ENCODE measurements around the gene ZNF211.

ZNF211 gene

DNA sequence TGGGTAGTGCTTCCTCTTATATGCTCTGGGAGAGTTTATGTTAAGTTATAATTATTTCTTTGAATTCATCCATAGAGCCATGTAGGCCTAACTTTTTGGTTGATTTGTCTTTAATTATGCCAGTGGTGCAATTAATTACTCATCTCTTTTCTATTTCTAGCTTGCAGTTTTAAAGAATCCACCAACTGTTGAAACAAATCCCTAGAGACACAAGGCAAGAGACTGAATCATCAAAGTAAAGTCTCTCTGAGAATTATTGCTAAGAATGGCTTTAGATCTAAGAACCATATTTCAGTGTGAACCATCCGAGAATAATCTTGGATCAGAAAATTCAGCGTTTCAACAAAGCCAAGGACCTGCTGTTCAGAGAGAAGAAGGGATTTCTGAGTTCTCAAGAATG lies 42.9 kb downstream of the ZNF211 start:
- Histone ChIP-seq H3K9me2 (ENCODE audit: low read depth, low read length) (no peaks in the 10 kb centered on the region), H3K9me3 (ENCODE audit: low read length) (peaks cover 5% of the 10 kb centered on the region; the same call in 1 of the 2 replicates), H4K20me1 (ENCODE audit: insufficient read depth, low read length) (no peaks in the 10 kb centered on the region), H3K27ac (ENCODE audit: low read depth, low read length, poor library complexity, severe bottlenecking) (no peak overlapping the region), H3K79me2 (ENCODE audit: insufficient read depth, low read length) (no peaks in the 10 kb centered on the region), H3K4me1 (ENCODE audit: insufficient read depth, low read length, severe bottlenecking) (no peaks in the 10 kb centered on the region), H3K4me2 (ENCODE audit: low read length) (no peak overlapping the region), H3K27me3 (ENCODE audit: insufficient read depth, low read length) (no peaks in the 10 kb centered on the region), H3F3A (ENCODE audit: insufficient read depth, low read length) (no peaks in the 10 kb centered on the region), H3K4me3 (ENCODE audit: low read depth, low read length, poor library complexity, severe bottlenecking) (no peak overlapping the region), H3K36me3 (ENCODE audit: insufficient read depth, low read length) (no peaks in the 10 kb centered on the region), H2AFZ (ENCODE audit: low read length) (no peak overlapping the region), H3K9ac (ENCODE audit: low read length) (no peak overlapping the region)
- TF ChIP-seq, protein P1, sequence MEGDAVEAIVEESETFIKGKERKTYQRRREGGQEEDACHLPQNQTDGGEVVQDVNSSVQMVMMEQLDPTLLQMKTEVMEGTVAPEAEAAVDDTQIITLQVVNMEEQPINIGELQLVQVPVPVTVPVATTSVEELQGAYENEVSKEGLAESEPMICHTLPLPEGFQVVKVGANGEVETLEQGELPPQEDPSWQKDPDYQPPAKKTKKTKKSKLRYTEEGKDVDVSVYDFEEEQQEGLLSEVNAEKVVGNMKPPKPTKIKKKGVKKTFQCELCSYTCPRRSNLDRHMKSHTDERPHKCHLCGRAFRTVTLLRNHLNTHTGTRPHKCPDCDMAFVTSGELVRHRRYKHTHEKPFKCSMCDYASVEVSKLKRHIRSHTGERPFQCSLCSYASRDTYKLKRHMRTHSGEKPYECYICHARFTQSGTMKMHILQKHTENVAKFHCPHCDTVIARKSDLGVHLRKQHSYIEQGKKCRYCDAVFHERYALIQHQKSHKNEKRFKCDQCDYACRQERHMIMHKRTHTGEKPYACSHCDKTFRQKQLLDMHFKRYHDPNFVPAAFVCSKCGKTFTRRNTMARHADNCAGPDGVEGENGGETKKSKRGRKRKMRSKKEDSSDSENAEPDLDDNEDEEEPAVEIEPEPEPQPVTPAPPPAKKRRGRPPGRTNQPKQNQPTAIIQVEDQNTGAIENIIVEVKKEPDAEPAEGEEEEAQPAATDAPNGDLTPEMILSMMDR (IDR thresholded peaks at IDR 0.05; ENCODE audit: low read length), result no peak
- TF ChIP-seq EZH2 (IDR thresholded peaks at IDR 0.05; ENCODE audit: borderline replicate concordance, low read length), result no peak

DNA sequence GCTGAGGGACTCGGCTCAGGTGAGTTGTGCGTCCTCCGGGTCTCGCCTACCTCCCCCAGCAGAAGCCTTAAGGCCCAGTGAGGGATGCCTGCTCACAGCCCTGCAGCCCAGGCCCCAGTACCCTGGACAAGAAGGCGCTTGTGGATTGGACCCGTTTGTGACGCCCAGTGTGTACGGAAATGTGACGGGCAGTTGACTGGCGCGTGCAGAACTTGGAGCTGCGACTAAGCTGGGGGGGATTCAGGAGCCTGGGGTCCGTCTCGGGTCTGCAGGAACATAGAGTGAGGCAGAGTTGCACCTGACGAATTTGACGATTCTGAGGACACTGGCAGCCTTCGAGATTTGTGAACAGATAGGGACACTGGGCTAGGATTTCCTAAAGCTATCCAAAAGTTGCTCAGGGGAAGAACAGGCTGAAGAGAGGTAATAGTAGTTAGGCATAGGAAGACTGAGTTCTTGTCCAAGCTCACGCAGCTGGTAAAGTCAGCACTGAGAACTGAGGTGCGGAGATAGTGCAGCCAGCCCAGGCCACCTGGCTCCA lies 49.3 kb downstream of the ZNF211 start:
- TF ChIP-seq, protein P1 (IDR thresholded peaks at IDR 0.05; ENCODE audit: low read length), result no peak
- Histone ChIP-seq H3K36me3 (ENCODE audit: insufficient read depth, low read length) (peaks cover 48% of the 10 kb centered on the region), H3K9ac (ENCODE audit: low read length) (peak overlapping the region; percentile 73), H4K20me1 (ENCODE audit: insufficient read depth, low read length) (no peaks in the 10 kb centered on the region), H3K79me2 (ENCODE audit: insufficient read depth, low read length) (peaks cover 32% of the 10 kb centered on the region), H3K9me2 (ENCODE audit: low read depth, low read length) (no peaks in the 10 kb centered on the region), H3K4me2 (ENCODE audit: low read length) (peak overlapping the region; percentile 71), H3K27me3 (ENCODE audit: insufficient read depth, low read length) (no peaks in the 10 kb centered on the region), H3K27ac (ENCODE audit: low read depth, low read length, poor library complexity, severe bottlenecking) (no peak overlapping the region), H3K4me1 (ENCODE audit: insufficient read depth, low read length, severe bottlenecking) (peaks cover 11% of the 10 kb centered on the region), H2AFZ (ENCODE audit: low read length) (no peak overlapping the region), H3F3A (ENCODE audit: insufficient read depth, low read length) (no peaks in the 10 kb centered on the region), H3K4me3 (ENCODE audit: low read depth, low read length, poor library complexity, severe bottlenecking) (peak overlapping the region; percentile 83), H3K9me3 (ENCODE audit: low read length) (peaks cover 46% of the 10 kb centered on the region)

DNA sequence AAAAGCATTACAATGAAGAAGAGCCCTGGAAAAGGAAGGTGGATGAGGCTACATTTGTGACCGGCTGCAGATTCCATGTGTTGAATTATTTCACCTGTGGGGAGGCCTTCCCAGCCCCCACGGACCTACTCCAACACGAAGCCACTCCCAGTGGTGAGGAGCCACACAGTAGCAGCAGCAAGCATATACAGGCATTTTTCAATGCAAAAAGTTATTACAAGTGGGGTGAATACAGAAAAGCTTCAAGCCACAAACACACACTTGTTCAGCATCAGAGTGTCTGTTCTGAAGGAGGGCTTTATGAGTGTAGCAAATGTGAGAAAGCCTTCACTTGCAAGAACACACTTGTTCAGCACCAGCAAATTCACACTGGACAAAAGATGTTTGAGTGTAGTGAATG lies 53.8 kb downstream of the ZNF211 start:
- H3K36me3 ChIP-seq (ENCODE audit: insufficient read depth, low read length), result peaks cover 86% of the 10 kb centered on the region
- no peaks in the 10 kb centered on the region for H3F3A ChIP-seq (ENCODE audit: insufficient read depth, low read length)
- H3K9me2 ChIP-seq (ENCODE audit: low read depth, low read length), result no peaks in the 10 kb centered on the region
- no peak for TF ChIP-seq EZH2 (IDR thresholded peaks at IDR 0.05; ENCODE audit: borderline replicate concordance, low read length)
- TF ChIP-seq, protein P1 (IDR thresholded peaks at IDR 0.05; ENCODE audit: low read length), result no peak
- H3K4me1 ChIP-seq (ENCODE audit: insufficient read depth, low read length, severe bottlenecking), result peaks cover 11% of the 10 kb centered on the region
- no peak overlapping the region for H3K4me3 ChIP-seq (ENCODE audit: low read depth, low read length, poor library complexity, severe bottlenecking)
- no peaks in the 10 kb centered on the region for H4K20me1 ChIP-seq (ENCODE audit: insufficient read depth, low read length)
- H3K27me3 ChIP-seq (ENCODE audit: insufficient read depth, low read length), result no peaks in the 10 kb centered on the region
- no peak overlapping the region for H2AFZ ChIP-seq (ENCODE audit: low read length)
- peaks cover 34% of the 10 kb centered on the region for H3K79me2 ChIP-seq (ENCODE audit: insufficient read depth, low read length)
- H3K9me3 ChIP-seq (ENCODE audit: low read length), result peaks cover 73% of the 10 kb centered on the region
- H3K4me2 ChIP-seq (ENCODE audit: low read length), result no peak overlapping the region
- H3K9ac ChIP-seq (ENCODE audit: low read length), result no peak overlapping the region
- no peak overlapping the region for H3K27ac ChIP-seq (ENCODE audit: low read depth, low read length, poor library complexity, severe bottlenecking)
